Thyroid gland (tissue), 4 donors: ENCODE data around the gene KLF17.

ENCODE experiments used
- POLR2A ChIP-seq, 2 donors: fragments of 450-650 bp; IDR thresholded peaks; one replicate each; pipeline ENCODE4 v1.6.1; 2017; ENCODE audit warnings: antibody characterized with exemption in 2 of 2, mild to moderate bottlenecking in 2 of 2, moderate library complexity in 1 of 2
- TF ChIP-seq, protein P1 (sequence below), 6 experiments: fragments of 200-600 bp in 3 of 6; fragments of 450-650 bp in 3 of 6; sonication (generic) in 3 of 6; IDR thresholded peaks; one replicate each; pipeline ENCODE4 v1.5.1; 2016 to 2019; ENCODE audit warnings: antibody characterized with exemption in 6 of 6, mild to moderate bottlenecking in 2 of 6, inconsistent platforms in 1 of 6, moderate library complexity in 1 of 6

DNA sequence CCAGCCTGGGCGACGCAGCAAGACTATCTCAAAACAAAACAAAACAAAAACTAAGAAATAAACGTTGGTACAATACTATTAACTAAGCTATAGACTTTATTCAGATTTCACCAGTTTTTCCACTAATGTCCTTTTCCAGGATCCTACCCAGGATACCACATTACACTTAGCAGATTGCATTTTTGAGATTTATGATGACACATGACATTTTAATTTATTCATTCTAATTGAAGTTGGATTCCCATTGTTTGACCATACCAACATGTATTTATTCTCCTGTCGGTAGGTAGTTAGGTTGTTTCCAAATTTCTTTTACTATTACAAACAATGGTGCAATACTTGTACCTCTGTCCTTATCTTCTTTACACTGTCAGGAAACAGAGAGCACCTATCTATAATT lies 6.8 kb upstream of the KLF17 start:
- TF ChIP-seq, protein P1, sequence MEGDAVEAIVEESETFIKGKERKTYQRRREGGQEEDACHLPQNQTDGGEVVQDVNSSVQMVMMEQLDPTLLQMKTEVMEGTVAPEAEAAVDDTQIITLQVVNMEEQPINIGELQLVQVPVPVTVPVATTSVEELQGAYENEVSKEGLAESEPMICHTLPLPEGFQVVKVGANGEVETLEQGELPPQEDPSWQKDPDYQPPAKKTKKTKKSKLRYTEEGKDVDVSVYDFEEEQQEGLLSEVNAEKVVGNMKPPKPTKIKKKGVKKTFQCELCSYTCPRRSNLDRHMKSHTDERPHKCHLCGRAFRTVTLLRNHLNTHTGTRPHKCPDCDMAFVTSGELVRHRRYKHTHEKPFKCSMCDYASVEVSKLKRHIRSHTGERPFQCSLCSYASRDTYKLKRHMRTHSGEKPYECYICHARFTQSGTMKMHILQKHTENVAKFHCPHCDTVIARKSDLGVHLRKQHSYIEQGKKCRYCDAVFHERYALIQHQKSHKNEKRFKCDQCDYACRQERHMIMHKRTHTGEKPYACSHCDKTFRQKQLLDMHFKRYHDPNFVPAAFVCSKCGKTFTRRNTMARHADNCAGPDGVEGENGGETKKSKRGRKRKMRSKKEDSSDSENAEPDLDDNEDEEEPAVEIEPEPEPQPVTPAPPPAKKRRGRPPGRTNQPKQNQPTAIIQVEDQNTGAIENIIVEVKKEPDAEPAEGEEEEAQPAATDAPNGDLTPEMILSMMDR (IDR thresholded peaks at IDR 0.05) = no peak
- no peak for TF ChIP-seq POLR2A (IDR thresholded peaks at IDR 0.05)
